Sciatic nerve (tissue), 2 donors: Measurements from ENCODE around the gene NPAS3. TPM values are rescaled to one million over a fixed set of nuclear protein-coding genes. Genes with fewer than 3 reads are reported as not detected.

Experiments used
- ATAC-seq: fragments of 200-7000 bp; cut with Tn5 transposase; one replicate; pipeline ENCODE4 v1.9.1; 2020; ENCODE audit warnings: mild to moderate bottlenecking, moderate library complexity
- DNase-seq: peaks from one replicate; pipeline ENCODE4 v3.0.0-alpha.2; 2020; ENCODE audit warnings: low spot score
- intact Hi-C: fragments of 100-400 bp; cut with DNase I; formaldehyde crosslinking; loops from one replicate; pipeline ENCODE4 v1.14.2; 2022
- total RNA-seq: library from RNA; stranded (reverse); fragmentation: NEBNext Ultra II Directional; extraction: Animal tissue kit (Norgen Biotek cat#: 25700); gene quantifications from one replicate; pipeline ENCODE4 v1.2.1, GENCODE V29; 2021
- donor health status: DM: no; HTN: no; CAD: no.
- donor health status: DM: no; HTN: no; CAD: no.

Gene NPAS3
- total RNA-seq: 14.6 TPM

DNA sequence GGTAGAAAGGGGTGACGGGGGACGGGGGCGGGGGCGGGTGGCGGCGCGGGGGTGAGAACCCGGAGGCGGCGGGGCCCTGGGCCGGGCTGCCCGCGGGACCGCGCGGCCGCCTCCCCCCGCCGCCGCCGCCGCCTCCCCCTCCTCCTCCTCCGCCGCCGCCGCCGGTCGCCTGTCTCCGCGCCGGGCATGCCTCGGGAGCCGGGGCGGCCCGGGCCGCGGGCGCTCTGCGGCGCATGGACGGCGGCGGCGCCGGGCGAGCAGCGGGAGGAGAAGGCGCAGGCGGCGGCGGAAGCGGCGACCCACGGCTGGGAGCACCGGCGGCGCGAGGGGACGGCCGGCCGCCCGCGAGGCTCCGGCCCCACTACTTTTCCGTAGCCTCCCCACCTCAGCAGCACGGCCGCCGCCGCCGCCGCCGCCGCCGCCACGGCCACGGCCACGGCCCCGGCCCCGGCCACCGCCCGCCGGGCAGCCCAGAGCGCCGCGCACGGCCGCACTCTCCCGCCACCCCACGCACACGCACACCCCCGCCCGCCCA, at the start of gene NPAS3:
Gene NPAS3, plus strand, starts transcription at position 161 of the 535 bp plus-strand sequence.
- DNase-seq (peak; percentile 53), ATAC-seq (no peak)
- intact Hi-C loops: loop anchor here (5.0 kb wide), 1 partner anchor 361 kb away; no protein-coding TSS in a partner anchor

DNA sequence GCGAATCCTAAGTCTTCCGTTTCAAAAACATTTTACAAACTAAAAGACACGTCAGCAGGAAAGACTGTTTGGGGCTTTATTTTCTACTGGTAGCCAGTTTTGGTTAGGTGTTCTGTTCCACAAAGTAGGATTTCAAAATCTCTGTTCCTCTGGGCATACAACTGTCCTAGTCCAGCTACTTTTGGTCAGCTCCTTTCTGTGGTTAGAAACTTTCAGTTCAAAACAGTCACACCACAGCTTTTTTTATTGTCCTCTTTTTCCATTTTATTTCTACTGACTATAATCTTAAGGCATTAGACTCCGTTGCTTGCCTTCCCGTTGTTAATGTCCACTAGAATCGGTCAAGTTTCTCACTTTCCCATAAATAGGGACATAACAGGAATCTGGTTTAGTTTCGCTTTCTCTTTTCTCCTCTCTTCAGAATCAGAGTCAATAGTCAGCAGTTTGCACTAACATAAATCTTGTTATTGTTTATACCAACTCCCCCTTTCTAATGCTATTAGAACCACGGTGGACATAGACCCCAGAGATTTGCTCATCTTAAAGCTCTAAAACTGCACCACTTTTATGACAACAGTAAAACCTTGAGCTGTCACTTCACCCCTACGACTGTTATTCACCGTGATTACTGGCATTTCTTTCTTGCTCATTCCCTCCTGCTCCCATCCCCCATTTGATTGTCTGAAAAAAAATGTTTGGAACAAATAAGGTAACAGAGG, 41.5 kb upstream of the NPAS3 start:
- intact Hi-C loops: no loop called here
- DNase-seq (no peak), ATAC-seq (peak; percentile 82)

DNA sequence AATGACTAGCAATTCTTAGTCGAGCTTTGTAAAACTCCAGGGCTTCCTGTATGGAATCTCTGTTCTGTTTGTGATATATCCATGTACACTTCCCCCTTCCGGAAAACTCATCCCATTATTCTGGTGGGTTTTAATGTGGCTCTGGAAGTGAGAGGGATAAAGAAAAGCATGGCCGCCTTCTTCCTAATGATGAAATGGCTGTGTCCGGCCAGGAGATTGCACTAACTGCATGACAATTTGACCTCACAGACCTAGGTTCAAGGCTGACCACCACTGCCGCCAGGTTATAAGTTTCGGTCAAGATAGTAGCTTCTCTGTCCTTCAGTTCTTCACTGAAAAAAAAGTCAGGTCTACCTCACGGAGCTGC, 41.0 kb upstream of the NPAS3 start:
- peak; percentile 39 for ATAC-seq
- intact Hi-C loops: no loop called here
- no peak for DNase-seq

DNA sequence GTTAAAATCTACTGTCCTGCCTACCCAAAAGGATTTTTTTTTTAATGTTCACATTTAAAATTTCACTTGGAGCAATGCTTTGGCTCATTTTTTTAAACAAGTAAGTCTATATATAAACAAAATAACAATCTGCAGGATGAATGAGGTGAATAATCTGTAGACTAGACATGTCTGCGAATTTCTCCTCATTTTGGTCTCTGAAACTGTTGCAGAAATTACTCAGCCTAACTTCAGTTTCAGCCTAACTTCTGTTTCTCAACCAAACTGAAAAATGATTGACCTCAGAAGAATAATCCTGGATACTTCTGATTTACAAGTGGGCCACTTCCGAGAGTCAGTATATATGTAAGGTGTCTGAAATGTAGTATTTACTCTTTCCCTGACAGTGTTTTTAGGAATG, 39.8 kb upstream of the NPAS3 start:
- intact Hi-C loops: no loop called here
- DNase-seq (no peak), ATAC-seq (no peak)

DNA sequence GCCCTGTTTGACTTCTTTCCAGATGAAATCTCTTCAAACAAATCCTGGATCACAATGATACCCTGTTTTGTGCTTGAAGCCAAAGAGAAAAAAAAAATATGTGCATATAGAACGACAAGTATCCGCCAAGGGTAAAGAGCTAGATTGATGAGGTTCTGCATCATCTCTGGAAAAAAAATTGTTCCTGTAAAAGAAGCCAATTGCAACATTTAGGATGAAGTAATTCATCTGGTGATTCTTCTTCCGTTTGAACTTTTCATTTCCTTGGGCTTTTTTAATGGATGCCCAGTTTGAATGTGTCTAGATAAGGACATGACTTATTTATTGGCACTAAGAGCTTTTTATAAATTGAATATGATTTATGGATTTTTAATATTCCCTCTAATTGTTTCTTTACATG, 38.1 kb upstream of the NPAS3 start:
- DNase-seq (no peak), ATAC-seq (no peak)
- intact Hi-C loops: no loop called here

DNA sequence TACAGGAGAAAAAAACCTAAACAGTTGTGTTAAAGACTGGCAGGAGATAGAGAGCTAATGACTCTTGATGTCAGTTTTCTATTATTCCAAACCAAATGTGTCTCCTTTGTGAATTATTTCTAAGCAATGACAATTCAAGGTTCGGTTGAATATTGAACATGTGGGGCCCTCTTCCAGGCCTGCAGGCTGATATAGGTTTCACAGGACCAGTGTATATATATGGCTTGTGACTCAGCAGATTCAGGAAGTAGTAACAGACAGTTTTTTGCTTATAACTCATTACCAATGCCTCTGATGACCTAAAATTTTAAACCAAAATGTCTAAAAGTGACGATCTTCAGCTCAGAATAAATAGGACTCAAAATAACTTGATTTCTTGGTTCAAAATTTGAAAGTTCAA, 33.7 kb upstream of the NPAS3 start:
- DNase-seq (no peak), ATAC-seq (no peak)
- intact Hi-C loops: no loop called here

DNA sequence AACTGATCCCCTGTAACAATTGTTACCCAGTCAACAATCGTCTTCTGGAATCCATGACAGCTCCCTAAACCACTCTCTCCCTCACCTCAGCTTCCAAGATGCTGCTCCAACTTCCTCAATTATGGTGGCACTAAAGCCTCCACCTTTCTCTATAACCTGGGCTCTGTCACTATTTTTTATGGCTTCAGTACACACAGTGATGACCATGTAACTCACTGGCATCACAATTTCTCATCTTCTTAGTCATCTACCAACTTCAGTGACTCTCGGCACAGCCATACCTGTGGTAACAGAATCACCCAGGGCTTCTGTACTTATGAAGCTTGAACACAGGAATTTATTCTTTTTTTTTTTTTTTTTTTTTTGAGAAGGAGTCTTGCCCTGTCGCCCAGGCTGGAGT, 32.0 kb upstream of the NPAS3 start:
- no peak for ATAC-seq
- DNase-seq: no peak
- intact Hi-C loops: no loop called here

DNA sequence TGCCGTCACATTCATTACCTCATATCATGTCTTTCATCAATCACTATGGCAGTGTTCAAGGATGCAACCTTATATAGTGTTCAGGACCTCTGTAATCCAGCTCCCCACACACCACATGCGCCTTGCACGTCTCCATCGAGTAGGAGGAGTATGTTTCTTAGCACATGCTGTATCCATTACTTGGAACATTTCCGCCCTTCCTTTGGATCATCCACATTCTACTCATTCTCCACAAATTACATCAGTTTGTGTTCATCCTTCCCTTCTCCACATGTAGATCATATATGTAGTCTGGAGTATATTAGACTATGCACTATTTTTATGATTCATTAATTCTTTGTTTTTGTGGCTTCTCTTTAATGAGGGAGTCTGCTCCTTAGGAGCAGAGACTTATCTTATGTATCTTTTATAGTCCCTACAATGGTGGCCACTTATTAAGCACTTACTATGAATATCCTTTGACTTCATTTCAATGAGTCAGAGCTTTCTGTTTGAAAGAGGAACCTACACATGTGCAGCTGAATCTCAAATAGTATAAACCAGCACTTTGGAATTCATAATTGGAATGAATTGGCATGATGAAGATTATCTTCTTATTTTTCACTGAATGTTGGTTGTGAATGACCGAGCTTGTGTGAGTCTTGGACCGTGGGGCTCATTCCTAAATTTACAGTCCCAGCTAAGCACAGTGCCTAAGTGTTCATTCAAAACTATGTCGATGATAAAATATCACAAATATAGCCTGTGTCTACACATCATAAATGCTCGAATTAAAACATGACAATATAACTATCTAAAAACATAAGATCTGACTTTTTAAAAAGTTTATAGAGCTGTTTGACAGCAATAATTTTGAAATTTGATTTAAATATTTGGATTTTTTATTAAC, 30.2 kb upstream of the NPAS3 start:
- DNase-seq (no peak), ATAC-seq (no peak)
- intact Hi-C loops: no loop called here

DNA sequence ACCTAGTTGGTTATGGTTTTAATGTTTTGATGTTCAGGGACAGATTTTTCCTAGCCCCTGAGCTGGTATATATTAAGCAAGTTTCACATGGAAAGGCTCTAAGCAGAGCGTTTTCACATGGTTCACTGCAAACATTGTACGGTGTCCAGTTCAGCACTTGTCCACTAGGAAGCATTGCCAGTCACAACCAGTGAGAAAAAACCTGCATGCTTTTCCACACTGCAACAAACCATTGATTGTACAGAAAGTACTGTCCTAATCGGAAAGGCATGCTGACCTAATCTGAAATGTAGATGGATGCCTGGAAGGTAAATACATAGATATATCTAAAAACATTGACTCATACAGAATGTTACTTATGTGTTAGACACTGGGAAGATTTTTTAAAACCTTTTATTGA, 25.0 kb upstream of the NPAS3 start:
- no peak for ATAC-seq

DNA sequence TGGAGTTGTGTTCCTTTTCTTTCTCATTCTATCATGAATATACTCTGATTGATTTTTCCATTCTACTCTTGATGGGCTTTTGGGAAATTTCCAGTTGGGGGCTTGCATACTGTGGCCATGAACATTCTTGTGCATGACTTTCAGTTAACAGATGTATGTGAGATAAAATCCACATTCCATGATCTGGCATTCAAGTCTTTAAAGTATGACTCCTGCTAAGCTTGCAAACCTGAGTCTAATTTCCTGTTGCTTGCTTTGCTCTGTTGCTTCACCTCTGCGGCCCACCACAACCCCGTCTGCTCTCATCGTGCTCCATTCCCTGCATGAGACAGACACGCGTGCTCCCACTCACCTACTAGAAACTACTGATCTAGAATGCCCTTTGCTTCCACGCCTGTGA, 24.3 kb upstream of the NPAS3 start:
- intact Hi-C loops: no loop called here
- no peak for ATAC-seq
- no peak for DNase-seq

More for the DNA sequence above, 25.0 kb upstream of the NPAS3 start:
- intact Hi-C loops: no loop called here
- no peak for DNase-seq

DNA sequence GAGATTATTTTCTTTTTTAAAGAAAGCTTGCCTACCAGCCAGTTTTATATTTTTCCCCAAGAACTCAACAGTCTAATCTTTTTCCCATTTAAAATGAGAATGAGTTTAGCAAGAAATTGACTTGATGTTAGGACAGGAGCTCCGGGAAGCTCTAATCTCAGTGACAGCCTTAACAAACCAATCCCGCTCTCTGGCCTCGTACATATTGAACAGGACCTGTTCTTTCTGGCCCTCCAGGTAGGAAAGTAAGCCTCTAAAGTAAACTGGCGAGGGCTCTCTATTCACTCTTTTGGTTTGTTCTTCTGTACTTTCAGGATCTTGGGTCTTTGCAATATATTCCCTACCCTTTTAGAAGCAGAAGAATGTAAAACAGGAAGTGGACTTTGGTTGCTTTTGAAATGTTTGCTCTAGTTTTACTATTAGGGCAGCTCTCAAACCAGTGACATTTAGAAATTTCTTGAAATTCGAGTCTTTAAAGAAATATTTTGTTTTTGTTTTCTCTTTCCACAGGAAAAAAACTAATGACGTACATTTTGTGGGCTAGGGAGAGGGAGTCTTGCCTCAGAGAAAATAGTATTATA, 17.9 kb upstream of the NPAS3 start:
- intact Hi-C loops: no loop called here
- DNase-seq: no peak
- no peak for ATAC-seq

DNA sequence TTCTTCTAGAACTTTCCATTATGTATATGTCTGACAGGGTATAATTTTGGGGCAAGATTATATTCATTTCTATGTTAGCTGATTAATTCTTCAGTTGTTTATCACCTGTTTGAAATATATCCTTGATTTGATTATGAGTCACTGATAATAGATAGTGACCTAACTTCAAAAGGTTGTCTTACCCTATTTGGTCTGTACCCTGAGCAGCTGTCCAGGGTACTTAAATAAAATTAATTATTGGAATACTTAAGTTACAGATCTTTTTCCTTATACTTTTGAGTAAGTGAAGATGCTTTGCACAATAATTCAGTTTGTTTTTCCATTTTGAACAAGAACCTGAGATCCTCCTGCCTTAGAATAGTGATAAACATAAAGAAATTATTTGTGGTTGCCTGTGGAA, 13.2 kb upstream of the NPAS3 start:
- intact Hi-C loops: no loop called here
- ATAC-seq: no peak
- DNase-seq: no peak

DNA sequence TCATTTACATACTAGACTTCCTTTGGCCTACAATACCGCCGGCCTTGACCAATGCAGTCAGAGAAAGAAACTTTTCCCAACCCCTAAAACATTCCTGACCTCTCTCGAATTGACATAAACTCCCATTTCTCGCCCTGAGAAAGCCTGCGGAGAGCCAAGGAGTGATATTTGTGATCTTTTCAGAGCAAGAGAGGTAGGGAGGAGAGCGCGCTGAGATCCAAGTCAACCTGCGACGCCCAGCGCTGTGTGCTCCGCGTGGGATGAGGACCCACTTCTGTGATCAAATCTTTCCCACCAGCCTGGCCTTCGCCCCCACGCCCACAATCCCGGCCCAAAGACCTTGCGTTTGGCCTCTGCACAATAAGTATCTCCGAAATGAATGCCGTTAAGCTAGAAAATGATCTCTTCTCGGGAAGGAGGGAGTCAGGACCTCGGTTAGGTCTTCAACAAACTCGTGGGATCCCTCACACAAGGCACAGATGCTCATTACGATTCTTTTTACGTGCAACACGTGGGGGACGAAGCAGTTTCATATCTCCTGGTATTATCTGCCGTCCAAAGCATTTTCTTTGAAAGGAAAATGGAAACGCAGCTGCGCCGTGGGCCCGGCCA, 6.3 kb upstream of the NPAS3 start:
- DNase-seq (no peak), ATAC-seq (no peak)
- intact Hi-C loops: no loop called here

DNA sequence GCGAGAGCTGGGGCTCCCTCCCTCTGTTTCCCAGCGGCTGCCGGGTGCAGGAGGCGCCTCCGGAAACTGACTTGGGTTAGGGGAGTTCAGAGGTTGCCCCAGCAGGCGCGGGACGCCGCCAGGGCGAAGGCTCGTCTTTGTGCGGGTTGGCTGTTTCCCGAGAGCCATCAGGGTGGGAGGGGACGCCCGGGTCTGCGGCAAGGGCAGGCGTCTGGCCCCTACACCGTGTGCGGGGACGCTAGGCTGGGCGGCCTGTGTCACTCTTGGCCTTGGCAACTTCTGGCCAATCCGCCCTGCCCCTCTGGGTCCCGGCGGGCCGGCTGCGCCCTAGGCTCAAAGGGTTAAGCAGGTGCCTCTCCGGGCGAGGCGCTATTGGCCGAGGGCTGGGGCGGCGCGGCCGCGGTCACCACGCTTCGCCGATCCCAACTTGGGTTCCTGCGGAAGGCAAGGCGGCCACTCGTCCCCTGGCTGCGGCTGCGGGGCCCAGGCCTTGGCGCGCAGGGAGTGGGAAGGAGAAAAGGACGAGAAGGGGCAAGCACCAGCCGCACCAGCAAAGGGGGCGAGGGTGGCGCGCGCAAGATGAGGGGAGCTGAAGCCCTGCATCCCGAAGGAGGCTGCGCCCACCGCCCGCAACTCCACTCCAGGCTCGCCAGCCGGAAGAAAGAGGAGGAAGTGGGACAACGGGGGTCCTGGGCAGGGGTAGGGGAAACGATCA, 5.6 kb upstream of the NPAS3 start:
- peak; percentile 55 for DNase-seq
- intact Hi-C loops: no loop called here
- ATAC-seq: peak; percentile 56

DNA sequence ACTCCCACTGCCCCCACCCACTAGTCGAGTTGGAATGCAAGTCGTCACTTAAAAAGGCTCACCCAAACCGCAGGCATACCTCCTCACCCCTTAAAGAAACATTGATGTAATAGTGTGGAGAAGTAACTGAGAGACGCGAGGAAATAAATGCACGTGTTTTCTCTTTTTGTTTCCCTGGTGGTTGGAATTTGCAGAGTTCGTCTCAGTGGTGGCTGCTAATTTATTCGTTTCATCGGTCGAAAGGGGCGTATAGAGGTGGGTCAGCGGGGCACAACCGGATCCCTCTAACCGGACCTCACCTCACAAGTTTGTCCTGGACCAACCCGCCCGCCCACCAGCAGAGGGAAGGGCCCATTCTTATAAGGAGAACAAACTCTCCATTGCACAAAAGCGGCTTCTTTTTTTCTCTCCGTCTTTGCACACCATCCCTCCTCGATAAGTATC, 5.0 kb upstream of the NPAS3 start:
- ATAC-seq: peak; percentile 27
- intact Hi-C loops: no loop called here
- no peak for DNase-seq

DNA sequence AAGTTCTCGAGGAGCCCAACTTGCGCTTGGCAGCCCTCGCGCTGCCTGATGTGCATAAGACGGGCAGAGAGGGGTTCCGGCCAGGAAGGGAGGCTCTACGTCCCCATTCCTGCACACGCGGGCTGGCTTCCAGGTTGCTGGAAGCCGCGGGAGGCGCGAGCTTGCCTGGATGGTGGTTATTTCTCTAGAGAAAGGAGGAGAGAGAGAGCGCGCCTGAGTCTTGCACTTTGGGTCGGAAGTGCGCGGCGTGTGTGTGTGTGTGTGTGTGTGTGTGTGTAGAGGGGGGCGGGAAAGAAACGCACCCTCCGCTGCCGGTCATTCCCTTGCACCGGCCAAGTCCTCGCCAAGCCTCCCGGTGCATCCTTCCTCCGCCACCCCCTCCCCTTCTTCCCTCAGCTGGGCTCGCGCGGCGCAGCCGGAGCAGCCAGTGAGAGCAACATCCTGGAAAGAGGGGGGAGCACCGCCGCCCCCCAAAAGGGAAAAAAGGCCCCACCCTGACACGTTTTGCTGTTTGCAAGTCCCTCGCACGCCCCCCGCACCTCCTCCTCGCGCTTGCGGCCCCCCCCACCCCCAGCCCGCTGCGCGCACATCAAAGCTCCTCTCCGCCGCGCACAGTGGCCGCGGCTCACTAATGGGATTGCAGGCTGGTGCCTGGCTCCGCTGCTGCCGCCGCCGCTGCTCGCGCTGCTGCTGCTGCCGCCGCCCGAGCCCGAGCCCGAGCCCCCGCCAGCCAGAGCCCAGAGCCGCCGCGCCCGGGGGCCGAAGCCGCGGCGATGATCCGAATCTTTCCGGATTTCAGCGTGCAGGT, 4.4 kb upstream of the NPAS3 start:
- intact Hi-C loops: no loop called here
- ATAC-seq: peak; percentile 31
- DNase-seq: peak; percentile 53

DNA sequence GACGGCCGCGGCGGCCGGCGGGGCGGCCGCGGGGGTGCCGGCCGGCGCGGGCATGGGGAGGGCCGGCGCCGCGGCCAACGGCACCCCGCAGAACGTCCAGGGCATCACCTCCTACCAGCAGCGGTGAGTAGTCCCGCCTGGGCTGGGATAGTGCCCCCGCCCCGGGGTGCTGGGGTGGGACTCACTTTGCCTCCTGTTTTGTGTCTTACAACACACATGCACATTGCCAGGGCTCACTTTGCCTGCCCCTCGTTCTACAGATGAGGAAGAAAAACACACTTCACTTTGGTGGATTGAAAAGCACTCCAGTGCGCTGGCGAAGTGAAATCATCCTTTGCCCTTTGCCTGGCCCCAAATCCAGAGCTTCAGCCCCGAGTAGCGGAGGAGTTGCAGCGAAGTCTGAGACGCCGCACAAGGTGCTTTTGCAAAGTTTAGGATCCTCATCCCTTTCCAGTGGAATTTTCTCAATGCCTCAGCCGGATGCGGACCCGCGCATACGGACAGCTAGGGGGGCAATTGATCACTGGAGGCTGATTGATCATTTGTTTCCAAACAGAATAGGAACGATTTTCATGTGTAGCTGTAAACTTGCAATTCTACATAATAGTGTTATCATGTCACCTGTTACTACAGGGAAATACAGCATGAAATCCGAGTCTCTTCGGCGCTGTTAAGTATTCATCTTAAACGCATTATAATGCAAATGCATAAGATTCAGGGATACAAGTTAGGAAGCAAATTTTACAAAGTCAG, 3.6 kb upstream of the NPAS3 start:
- no peak for DNase-seq
- intact Hi-C loops: loop anchor here (5.0 kb wide), 1 partner anchor 358 kb away; no protein-coding TSS in a partner anchor

More for the DNA sequence above, 3.6 kb upstream of the NPAS3 start:
- ATAC-seq: no peak
